ENCODE data around the gene B3GNT5.

B3GNT5 gene

DNA sequence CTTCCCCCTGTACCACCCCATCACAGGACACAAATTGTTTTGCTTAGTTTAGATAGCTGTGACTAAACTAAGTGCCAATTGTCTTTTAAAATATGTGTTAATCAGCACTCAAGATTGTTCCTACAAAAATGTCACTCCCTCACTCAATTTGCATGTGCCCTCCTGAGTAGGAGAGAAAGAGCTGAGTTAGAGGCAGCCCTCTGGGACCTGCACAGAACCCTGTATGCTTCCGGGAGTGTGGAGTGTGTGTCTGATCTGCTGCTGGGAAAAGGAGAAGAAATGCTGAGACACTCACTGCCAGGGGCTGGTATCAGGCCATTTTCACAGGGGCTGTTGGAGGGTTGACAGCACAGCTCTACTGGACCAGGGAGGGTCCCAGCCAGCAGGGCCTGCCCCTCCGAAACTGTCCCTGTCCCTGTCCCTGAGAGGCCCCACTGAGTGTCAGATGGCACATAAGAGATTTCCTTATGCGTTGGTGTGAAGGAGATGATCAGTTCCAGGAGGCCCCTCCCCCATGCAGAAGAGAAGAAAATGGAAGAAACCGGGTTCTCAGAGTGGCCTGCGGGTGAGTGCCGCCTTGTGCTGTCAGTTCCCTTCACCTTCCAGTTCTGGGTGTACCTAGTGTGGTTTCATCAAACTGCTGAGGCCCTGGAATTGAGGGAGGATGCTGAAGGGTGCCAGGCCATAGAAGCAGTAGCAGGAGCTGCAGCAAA lies 3.9 kb upstream of the B3GNT5 start:
- H3K27me3 ChIP-seq (ENCODE audit: insufficient read depth, poor library complexity, severe bottlenecking) = no peaks in the 10 kb centered on the region
- DNase-seq (ENCODE audit: low read depth in 1 of 2, low spot score in 1 of 2) = peak in 1 of 2 experiments; percentile 17
- H3K4me3 ChIP-seq (replicated peaks; ENCODE audit: insufficient read depth, low read length) = no peak overlapping the region

DNA sequence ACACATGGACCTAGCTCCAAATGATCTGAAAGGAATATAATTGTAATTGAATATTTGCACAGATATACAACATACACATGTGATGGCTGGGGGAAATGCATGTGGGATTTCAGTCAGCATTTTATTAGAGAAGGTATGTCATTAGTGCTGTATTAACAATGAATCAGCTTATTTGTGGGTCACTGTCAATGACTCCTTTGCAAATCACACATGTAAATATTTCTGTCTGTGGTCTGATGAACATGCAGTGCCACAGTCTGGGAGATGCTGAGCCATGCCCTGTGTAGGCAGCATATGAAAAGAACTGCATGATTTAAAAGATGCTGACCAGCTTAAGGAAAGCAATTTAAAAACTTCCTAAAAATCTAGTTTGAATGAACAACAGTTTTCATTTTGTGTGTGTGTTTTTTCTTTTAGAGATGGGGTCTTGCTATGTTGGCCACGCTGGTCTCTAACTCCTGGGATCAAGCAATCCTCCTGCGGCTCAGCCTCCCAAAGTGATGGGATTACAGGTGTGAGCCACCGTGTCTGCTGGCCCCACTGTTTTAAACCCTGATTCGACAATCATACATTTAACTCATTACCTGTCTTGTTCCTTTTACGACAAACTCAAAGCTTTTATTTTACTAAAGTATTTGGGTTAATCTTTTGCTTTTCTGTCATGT lies 803 bp upstream of the B3GNT5 start:
- no peak for DNase-seq (ENCODE audit: low read depth in 1 of 2, low spot score in 1 of 2)
- Histone ChIP-seq H3K27ac (replicated peaks) (no peak overlapping the region), H3K4me3 (replicated peaks; ENCODE audit: insufficient read depth, low read length) (no peak overlapping the region), H3K27me3 (ENCODE audit: insufficient read depth, poor library complexity, severe bottlenecking) (no peaks in the 10 kb centered on the region)
- TF ChIP-seq, protein P1, sequence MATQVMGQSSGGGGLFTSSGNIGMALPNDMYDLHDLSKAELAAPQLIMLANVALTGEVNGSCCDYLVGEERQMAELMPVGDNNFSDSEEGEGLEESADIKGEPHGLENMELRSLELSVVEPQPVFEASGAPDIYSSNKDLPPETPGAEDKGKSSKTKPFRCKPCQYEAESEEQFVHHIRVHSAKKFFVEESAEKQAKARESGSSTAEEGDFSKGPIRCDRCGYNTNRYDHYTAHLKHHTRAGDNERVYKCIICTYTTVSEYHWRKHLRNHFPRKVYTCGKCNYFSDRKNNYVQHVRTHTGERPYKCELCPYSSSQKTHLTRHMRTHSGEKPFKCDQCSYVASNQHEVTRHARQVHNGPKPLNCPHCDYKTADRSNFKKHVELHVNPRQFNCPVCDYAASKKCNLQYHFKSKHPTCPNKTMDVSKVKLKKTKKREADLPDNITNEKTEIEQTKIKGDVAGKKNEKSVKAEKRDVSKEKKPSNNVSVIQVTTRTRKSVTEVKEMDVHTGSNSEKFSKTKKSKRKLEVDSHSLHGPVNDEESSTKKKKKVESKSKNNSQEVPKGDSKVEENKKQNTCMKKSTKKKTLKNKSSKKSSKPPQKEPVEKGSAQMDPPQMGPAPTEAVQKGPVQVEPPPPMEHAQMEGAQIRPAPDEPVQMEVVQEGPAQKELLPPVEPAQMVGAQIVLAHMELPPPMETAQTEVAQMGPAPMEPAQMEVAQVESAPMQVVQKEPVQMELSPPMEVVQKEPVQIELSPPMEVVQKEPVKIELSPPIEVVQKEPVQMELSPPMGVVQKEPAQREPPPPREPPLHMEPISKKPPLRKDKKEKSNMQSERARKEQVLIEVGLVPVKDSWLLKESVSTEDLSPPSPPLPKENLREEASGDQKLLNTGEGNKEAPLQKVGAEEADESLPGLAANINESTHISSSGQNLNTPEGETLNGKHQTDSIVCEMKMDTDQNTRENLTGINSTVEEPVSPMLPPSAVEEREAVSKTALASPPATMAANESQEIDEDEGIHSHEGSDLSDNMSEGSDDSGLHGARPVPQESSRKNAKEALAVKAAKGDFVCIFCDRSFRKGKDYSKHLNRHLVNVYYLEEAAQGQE (IDR thresholded peaks at IDR 0.05; ENCODE audit: insufficient replicate concordance, low read depth) = no peak

More for the DNA sequence above, 3.9 kb upstream of the B3GNT5 start:
- TF ChIP-seq, protein P1 (IDR thresholded peaks at IDR 0.05; ENCODE audit: insufficient replicate concordance, low read depth) = no peak
- TF ChIP-seq POLR2AphosphoS5 (IDR thresholded peaks at IDR 0.05; ENCODE audit: low read depth) (no peak), SPI1 (IDR thresholded peaks at IDR 0.05; ENCODE audit: borderline replicate concordance, low read depth) (no peak), GABPA (IDR thresholded peaks at IDR 0.05; ENCODE audit: low read depth) (no peak)
- TF ChIP-seq, protein P2, sequence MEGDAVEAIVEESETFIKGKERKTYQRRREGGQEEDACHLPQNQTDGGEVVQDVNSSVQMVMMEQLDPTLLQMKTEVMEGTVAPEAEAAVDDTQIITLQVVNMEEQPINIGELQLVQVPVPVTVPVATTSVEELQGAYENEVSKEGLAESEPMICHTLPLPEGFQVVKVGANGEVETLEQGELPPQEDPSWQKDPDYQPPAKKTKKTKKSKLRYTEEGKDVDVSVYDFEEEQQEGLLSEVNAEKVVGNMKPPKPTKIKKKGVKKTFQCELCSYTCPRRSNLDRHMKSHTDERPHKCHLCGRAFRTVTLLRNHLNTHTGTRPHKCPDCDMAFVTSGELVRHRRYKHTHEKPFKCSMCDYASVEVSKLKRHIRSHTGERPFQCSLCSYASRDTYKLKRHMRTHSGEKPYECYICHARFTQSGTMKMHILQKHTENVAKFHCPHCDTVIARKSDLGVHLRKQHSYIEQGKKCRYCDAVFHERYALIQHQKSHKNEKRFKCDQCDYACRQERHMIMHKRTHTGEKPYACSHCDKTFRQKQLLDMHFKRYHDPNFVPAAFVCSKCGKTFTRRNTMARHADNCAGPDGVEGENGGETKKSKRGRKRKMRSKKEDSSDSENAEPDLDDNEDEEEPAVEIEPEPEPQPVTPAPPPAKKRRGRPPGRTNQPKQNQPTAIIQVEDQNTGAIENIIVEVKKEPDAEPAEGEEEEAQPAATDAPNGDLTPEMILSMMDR (IDR thresholded peaks at IDR 0.05; ENCODE audit: insufficient read depth, low read length) = no peak
- peak overlapping the region; percentile 28; the same call in 1 of the 2 replicates for H3K27ac ChIP-seq (replicated peaks)

DNA sequence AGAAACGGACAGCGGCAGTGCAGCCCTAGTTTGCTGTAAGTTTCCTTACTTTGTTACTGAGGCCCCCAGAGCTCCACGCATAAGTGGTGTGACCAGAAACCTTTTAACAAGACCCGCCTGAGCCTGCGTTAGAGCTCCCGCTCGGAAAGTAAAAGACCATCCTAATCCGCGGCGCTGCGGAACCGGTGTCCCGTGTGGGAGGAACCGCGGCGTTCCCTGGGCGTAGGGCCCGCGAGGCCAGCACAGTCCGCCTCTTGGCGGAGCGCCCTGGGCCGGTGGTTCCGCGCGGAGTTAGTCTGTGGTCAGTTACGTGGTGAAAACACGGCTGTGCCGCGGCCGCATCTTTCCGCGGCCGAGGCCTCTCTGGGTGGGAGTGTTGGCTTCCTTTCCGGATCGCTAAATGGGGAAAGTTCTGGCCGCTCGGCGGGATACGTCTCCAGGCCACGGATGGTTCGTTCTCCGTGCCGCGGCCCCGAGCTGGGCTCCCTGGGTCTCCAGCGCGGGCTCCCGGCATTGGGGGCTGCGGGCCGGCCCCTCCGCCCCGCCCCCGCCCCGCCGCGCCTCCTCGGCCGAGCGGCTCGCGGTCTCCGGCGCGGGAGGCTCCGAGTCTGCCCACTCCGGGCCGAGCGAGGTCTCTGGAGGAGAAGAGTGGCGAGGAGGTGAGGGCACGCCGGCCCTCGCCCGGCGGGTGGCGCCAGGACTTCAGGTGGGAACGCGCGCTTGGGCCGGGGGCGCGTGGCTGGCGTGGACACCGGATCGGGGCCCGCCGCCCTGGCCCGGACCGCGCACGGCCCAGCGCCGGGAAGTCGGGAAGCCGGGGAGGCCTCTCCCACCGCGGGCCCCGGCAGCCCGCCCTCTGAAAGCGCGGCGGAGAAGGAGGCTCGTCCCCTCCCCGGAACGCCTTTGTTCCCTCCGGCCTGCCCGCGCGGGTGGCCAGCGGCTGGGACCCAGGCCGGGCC lies 754 bp downstream of the B3GNT5 start:
- H3K27ac ChIP-seq (replicated peaks) = peak overlapping the region; percentile 92
- peak in 1 of 2 experiments; percentile 52 for DNase-seq (ENCODE audit: low read depth in 1 of 2, low spot score in 1 of 2)
- peak overlapping the region; percentile 72 for H3K4me3 ChIP-seq (replicated peaks; ENCODE audit: insufficient read depth, low read length)
- no peaks in the 10 kb centered on the region for H3K27me3 ChIP-seq (ENCODE audit: insufficient read depth, poor library complexity, severe bottlenecking)
- TF ChIP-seq, protein P2 (IDR thresholded peaks at IDR 0.05; ENCODE audit: insufficient read depth, low read length) = no peak
- TF ChIP-seq, protein P1 (IDR thresholded peaks at IDR 0.05; ENCODE audit: insufficient replicate concordance, low read depth) = peak; percentile 1
- peak; percentile 46; the same call in 1 of the 2 replicates for TF ChIP-seq SPI1 (IDR thresholded peaks at IDR 0.05; ENCODE audit: borderline replicate concordance, low read depth)
- TF ChIP-seq GABPA (IDR thresholded peaks at IDR 0.05; ENCODE audit: low read depth) = no peak
- TF ChIP-seq POLR2AphosphoS5 (IDR thresholded peaks at IDR 0.05; ENCODE audit: low read depth) = peak; percentile 67; the same call in 1 of the 2 replicates

Measured in HL-60 (cell line).